Trophoblast cell (in vitro differentiated cells and primary cell): ENCODE measurements around the gene MELK.

Experiments used
- DNase-seq, 2 donors: peaks; one replicate each; pipeline ENCODE4 v3.0.0-alpha.2; 2016
- H2AFZ ChIP-seq: 2 replicates; pipeline ENCODE4 v1.6.1; 2013; ENCODE audit warnings: low read length, moderate library complexity, mild to moderate bottlenecking; ENCODE audit not compliant: insufficient read depth, poor library complexity
- H2AK5ac ChIP-seq: 2 replicates; pipeline ENCODE4 v1.6.1; 2013; ENCODE audit warnings: mild to moderate bottlenecking, low read length
- H2BK120ac ChIP-seq: 2 replicates; pipeline ENCODE4 v1.6.1; 2013; ENCODE audit warnings: low read length, mild to moderate bottlenecking, moderate library complexity; ENCODE audit not compliant: insufficient read depth, poor library complexity
- H2BK12ac ChIP-seq: 2 replicates; pipeline ENCODE4 v1.6.1; 2013; ENCODE audit warnings: mild to moderate bottlenecking, low read length, moderate library complexity
- H2BK5ac ChIP-seq: 2 replicates; pipeline ENCODE4 v1.6.1; 2013; ENCODE audit warnings: low read length, low read depth, moderate library complexity, mild to moderate bottlenecking; ENCODE audit not compliant: poor library complexity
- H3K14ac ChIP-seq: 2 replicates; pipeline ENCODE4 v1.6.1; 2013; ENCODE audit warnings: mild to moderate bottlenecking, low read length
- H3K18ac ChIP-seq: 2 replicates; pipeline ENCODE4 v1.6.1; 2013; ENCODE audit warnings: mild to moderate bottlenecking, low read length
- H3K23ac ChIP-seq: 2 replicates; pipeline ENCODE4 v1.6.1; 2013; ENCODE audit warnings: low read length
- H3K27ac ChIP-seq: 2 replicates; pipeline ENCODE4 v1.5.1; 2013; ENCODE audit warnings: low read depth, mild to moderate bottlenecking, inconsistent platforms, low read length, moderate library complexity
- H3K27me3 ChIP-seq: 2 replicates; pipeline ENCODE4 v1.6.1; 2013; ENCODE audit warnings: inconsistent platforms, mild to moderate bottlenecking, low read length, moderate library complexity; ENCODE audit not compliant: insufficient read depth
- H3K36me3 ChIP-seq, 2 experiments: 1 replicate in 1 of 2; 2 replicates in 1 of 2; pipeline ENCODE4 v1.6.1; 2013; ENCODE audit warnings: low read length in 2 of 2, mild to moderate bottlenecking in 2 of 2, moderate library complexity in 1 of 2; ENCODE audit not compliant: insufficient read depth in 2 of 2, control insufficient read depth in 1 of 2
- H3K4ac ChIP-seq: 2 replicates; pipeline ENCODE4 v1.6.1; 2013; ENCODE audit warnings: low read depth, mild to moderate bottlenecking, low read length, moderate library complexity
- H3K4me1 ChIP-seq, 2 experiments: 1 replicate in 1 of 2; 2 replicates in 1 of 2; pipeline ENCODE4 v1.6.1; 2013; ENCODE audit warnings: low read length in 2 of 2, mild to moderate bottlenecking in 2 of 2, moderate library complexity in 1 of 2; ENCODE audit not compliant: insufficient read depth in 2 of 2, control insufficient read depth in 1 of 2
- H3K4me2 ChIP-seq: 2 replicates; pipeline ENCODE4 v1.6.1; 2013; ENCODE audit warnings: inconsistent platforms, mild to moderate bottlenecking, low read length, moderate library complexity
- H3K4me3 ChIP-seq: 2 replicates; pipeline ENCODE4 v1.5.1; 2013; ENCODE audit warnings: mild to moderate bottlenecking, low read depth, low read length, inconsistent platforms
- H3K79me1 ChIP-seq: one replicate; pipeline ENCODE4 v1.6.1; 2013; ENCODE audit warnings: low read length
- H3K79me2 ChIP-seq: 2 replicates; pipeline ENCODE4 v1.6.1; 2013; ENCODE audit warnings: low read length, mild to moderate bottlenecking; ENCODE audit not compliant: control insufficient read depth, insufficient read depth, poor library complexity
- H3K9ac ChIP-seq: 2 replicates; pipeline ENCODE4 v1.6.1; 2013; ENCODE audit warnings: mild to moderate bottlenecking, low read length
- H3K9me3 ChIP-seq: 2 replicates; pipeline ENCODE4 v1.6.1; 2013; ENCODE audit warnings: low read depth, mild to moderate bottlenecking, control low read depth, inconsistent platforms, low read length; ENCODE audit not compliant: insufficient read depth
- H4K12ac ChIP-seq: 2 replicates; pipeline ENCODE4 v1.6.1; 2013; ENCODE audit warnings: low read depth, mild to moderate bottlenecking, low read length, moderate library complexity
- H4K8ac ChIP-seq: 2 replicates; pipeline ENCODE4 v1.6.1; 2013; ENCODE audit warnings: low read depth, mild to moderate bottlenecking, low read length, moderate library complexity
- H4K91ac ChIP-seq: one replicate; pipeline ENCODE4 v1.6.1; 2013; ENCODE audit warnings: low read depth, mild to moderate bottlenecking, low read length, moderate library complexity
- WGBS: extraction: QIAGEN DNeasy Blood & Tissue Kit; methylation state at CpG from one replicate; pipeline ENCODE4 v1.1.7; 2013; ENCODE audit warnings: missing lambda C conversion rate; ENCODE audit not compliant: insufficient read length, insufficient coverage; ENCODE audit errors: extremely low coverage; 5-methylcytosine and 5-hydroxymethylcytosine counted together

Gene MELK

DNA sequence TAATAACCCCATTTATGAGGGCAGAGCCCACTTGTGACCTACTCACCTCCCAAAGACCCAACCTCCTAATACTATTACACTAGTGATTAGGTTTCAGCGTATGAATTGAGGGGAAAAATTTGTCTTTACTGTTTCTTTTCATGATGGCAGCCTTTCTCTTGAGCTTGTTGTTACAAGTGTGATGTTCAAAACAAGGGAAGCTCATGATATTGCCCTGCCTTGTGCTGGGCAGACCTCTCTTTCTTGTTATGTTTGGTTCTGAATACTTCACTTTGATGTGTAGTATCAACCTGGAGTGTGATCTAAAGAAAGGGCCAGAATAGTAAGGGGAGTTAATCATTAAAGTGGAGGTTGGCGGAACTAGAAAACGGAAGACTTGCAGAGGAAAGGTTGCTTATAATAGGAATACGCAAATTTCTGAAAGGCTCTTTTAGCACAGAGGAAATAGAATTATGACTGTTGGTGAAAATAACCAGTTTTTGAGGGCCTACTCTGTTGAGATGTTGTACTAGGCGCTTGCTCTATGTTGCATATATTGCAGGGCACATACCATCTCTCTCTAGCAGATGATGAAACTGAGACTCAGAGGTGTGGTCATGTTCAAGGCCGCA lies 68.2 kb downstream of the MELK start:
- WGBS: no CpG with 5 or more reads among the region's 6 CpGs
- no peak overlapping the region for H2BK5ac ChIP-seq
- no peak overlapping the region for H4K8ac ChIP-seq
- no peaks in the 10 kb centered on the region for H3K4me1 ChIP-seq
- no peak overlapping the region for H4K91ac ChIP-seq
- H3K4me2 ChIP-seq: no peak overlapping the region
- no peak overlapping the region for H3K18ac ChIP-seq
- DNase-seq: no peak
- no peak overlapping the region for H3K9ac ChIP-seq
- no peak overlapping the region for H2AK5ac ChIP-seq
- no peak overlapping the region for H3K4me3 ChIP-seq
- no peak overlapping the region for H2BK120ac ChIP-seq
- no peaks in the 10 kb centered on the region for H3K27me3 ChIP-seq
- H3K23ac ChIP-seq: no peak overlapping the region
- H3K9me3 ChIP-seq: peaks cover 2% of the 10 kb centered on the region
- H4K12ac ChIP-seq: no peak overlapping the region
- H2AFZ ChIP-seq: no peak overlapping the region
- no peak overlapping the region for H3K4ac ChIP-seq
- no peak overlapping the region for H3K14ac ChIP-seq
- H3K27ac ChIP-seq: no peak overlapping the region
- H3K79me1 ChIP-seq: no peaks in the 10 kb centered on the region
- H3K36me3 ChIP-seq: peaks cover 4 to 16% of the 10 kb centered on the region in 2 experiments
- H3K79me2 ChIP-seq: no peaks in the 10 kb centered on the region
- H2BK12ac ChIP-seq: no peak overlapping the region

DNA sequence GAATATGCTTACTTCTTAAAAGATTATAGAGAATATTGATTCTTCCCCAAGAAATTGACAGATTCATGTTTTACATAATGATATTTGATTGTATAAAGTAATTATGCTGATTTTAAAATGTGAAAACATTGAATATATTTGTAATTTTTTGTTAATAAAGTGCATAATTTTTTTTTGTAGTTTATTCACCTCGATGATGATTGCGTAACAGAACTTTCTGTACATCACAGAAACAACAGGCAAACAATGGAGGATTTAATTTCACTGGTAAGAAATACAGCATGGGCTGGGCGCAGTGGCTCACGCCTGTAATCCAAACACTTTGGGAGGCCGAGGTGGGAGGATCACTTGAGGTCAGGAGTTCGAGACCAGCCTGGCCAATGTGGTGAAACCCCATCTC lies 70.1 kb downstream of the MELK start:
- no peak overlapping the region for H2AK5ac ChIP-seq
- no peak overlapping the region for H3K4me2 ChIP-seq
- no peak overlapping the region for H4K8ac ChIP-seq
- no peak overlapping the region for H2AFZ ChIP-seq
- H3K36me3 ChIP-seq: peaks cover 4 to 12% of the 10 kb centered on the region in 2 experiments
- peaks cover 2% of the 10 kb centered on the region for H3K9me3 ChIP-seq
- no peak overlapping the region for H2BK5ac ChIP-seq
- H3K18ac ChIP-seq: no peak overlapping the region
- H3K4me3 ChIP-seq: no peak overlapping the region
- no peak overlapping the region for H3K14ac ChIP-seq
- no peak overlapping the region for H3K9ac ChIP-seq
- no peak overlapping the region for H3K23ac ChIP-seq
- no peak overlapping the region for H4K12ac ChIP-seq
- H3K79me1 ChIP-seq: no peaks in the 10 kb centered on the region
- H3K4ac ChIP-seq: no peak overlapping the region
- H4K91ac ChIP-seq: no peak overlapping the region
- H2BK120ac ChIP-seq: no peak overlapping the region
- no peak for DNase-seq
- no peaks in the 10 kb centered on the region for H3K4me1 ChIP-seq
- no peaks in the 10 kb centered on the region for H3K79me2 ChIP-seq
- H3K27ac ChIP-seq: no peak overlapping the region
- H3K27me3 ChIP-seq: no peaks in the 10 kb centered on the region
- no CpG with 5 or more reads among the region's 6 CpGs for WGBS
- H2BK12ac ChIP-seq: no peak overlapping the region

DNA sequence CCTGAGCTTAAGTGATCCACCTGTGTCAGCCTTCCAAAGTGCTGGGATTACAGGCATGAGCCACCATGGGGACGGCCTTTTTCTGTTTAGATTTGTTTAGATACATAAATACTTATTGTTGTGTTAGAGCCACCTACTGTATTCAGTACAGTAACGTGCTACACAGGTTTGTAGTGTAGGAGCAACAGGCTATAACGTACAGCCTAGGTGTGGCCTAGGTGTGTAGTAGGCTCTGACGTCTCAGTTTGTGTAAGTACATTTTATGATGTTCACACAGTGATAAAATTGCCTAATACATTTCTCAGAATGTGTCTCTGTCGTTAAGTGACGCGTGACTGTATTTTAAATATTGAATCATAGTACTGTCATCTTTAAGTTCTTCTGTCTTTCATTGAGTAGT lies 84.1 kb downstream of the MELK start:
- Histone ChIP-seq H2BK5ac (no peak overlapping the region), H3K79me1 (no peaks in the 10 kb centered on the region), H4K8ac (no peak overlapping the region), H3K4me2 (no peak overlapping the region), H3K23ac (no peak overlapping the region), H3K4ac (no peak overlapping the region), H3K4me1 (no peaks in the 10 kb centered on the region), H2BK120ac (no peak overlapping the region), H3K27ac (no peak overlapping the region), H4K91ac (no peak overlapping the region), H3K9ac (no peak overlapping the region), H3K9me3 (no peaks in the 10 kb centered on the region), H2AK5ac (no peak overlapping the region), H3K18ac (no peak overlapping the region), H3K14ac (no peak overlapping the region), H3K79me2 (no peaks in the 10 kb centered on the region), H4K12ac (no peak overlapping the region), H3K36me3 (peaks cover 19 to 25% of the 10 kb centered on the region in 2 experiments), H2AFZ (no peak overlapping the region), H3K4me3 (no peak overlapping the region), H2BK12ac (no peak overlapping the region), H3K27me3 (no peaks in the 10 kb centered on the region)
- no CpG with 5 or more reads among the region's 7 CpGs for WGBS
- DNase-seq: no peak

DNA sequence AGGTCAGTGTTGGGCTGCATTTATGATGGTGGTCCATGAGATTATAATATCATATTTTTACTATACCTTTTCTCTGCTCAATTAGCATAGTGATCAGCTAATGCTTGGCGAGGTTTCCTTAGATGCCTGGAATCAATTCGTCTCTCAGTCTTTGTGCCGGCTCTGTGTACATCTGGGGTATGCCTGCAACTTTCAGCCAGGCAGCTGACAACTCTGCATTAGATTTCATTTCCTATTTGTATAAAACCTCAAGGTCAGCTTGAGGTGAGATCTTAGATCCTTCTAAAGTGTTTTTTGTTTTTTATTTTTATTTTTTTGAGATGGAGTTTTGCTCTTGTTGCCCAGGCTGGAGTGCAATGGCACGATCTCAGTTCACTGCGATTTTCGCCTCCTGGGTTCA lies 86.8 kb downstream of the MELK start:
- H2AK5ac ChIP-seq: no peak overlapping the region
- no peak overlapping the region for H2BK5ac ChIP-seq
- H3K4ac ChIP-seq: no peak overlapping the region
- H3K14ac ChIP-seq: no peak overlapping the region
- no peak overlapping the region for H3K27ac ChIP-seq
- peaks cover 0 to 1% of the 10 kb centered on the region in 2 experiments for H3K4me1 ChIP-seq
- no peak overlapping the region for H2BK12ac ChIP-seq
- peaks cover 11 to 12% of the 10 kb centered on the region in 2 experiments for H3K36me3 ChIP-seq
- H3K4me3 ChIP-seq: no peak overlapping the region
- no peaks in the 10 kb centered on the region for H3K9me3 ChIP-seq
- no peak for DNase-seq
- no peaks in the 10 kb centered on the region for H3K79me2 ChIP-seq
- H3K23ac ChIP-seq: no peak overlapping the region
- no peak overlapping the region for H2AFZ ChIP-seq
- WGBS: no CpG with 5 or more reads among the region's 6 CpGs
- H4K12ac ChIP-seq: no peak overlapping the region
- H2BK120ac ChIP-seq: no peak overlapping the region
- no peak overlapping the region for H3K4me2 ChIP-seq
- H3K9ac ChIP-seq: no peak overlapping the region
- no peak overlapping the region for H4K91ac ChIP-seq
- H3K18ac ChIP-seq: no peak overlapping the region
- H3K79me1 ChIP-seq: no peaks in the 10 kb centered on the region
- H3K27me3 ChIP-seq: no peaks in the 10 kb centered on the region
- no peak overlapping the region for H4K8ac ChIP-seq
